Rectal smooth muscle tissue (tissue), 1 donor: Measurements from ENCODE around the gene NOP56.

ENCODE experiments used
- H3K27ac ChIP-seq: one replicate; pipeline ENCODE4 v1.7.0; 2013; ENCODE audit warnings: low read depth, low read length, inconsistent platforms
- H3K27me3 ChIP-seq: one replicate; pipeline ENCODE4 v1.7.0; 2013; ENCODE audit warnings: low read length; ENCODE audit not compliant: control insufficient read depth, insufficient read depth
- H3K36me3 ChIP-seq: one replicate; pipeline ENCODE4 v1.7.0; 2013; ENCODE audit warnings: low read length; ENCODE audit not compliant: control insufficient read depth, insufficient read depth
- H3K4me1 ChIP-seq: one replicate; pipeline ENCODE4 v1.7.0; 2013; ENCODE audit warnings: low read length; ENCODE audit not compliant: control insufficient read depth, insufficient read depth
- H3K4me3 ChIP-seq: one replicate; pipeline ENCODE4 v1.7.0; 2013; ENCODE audit warnings: low read length
- H3K9ac ChIP-seq: one replicate; pipeline ENCODE4 v1.7.0; 2013; ENCODE audit warnings: low read length

Gene NOP56

DNA sequence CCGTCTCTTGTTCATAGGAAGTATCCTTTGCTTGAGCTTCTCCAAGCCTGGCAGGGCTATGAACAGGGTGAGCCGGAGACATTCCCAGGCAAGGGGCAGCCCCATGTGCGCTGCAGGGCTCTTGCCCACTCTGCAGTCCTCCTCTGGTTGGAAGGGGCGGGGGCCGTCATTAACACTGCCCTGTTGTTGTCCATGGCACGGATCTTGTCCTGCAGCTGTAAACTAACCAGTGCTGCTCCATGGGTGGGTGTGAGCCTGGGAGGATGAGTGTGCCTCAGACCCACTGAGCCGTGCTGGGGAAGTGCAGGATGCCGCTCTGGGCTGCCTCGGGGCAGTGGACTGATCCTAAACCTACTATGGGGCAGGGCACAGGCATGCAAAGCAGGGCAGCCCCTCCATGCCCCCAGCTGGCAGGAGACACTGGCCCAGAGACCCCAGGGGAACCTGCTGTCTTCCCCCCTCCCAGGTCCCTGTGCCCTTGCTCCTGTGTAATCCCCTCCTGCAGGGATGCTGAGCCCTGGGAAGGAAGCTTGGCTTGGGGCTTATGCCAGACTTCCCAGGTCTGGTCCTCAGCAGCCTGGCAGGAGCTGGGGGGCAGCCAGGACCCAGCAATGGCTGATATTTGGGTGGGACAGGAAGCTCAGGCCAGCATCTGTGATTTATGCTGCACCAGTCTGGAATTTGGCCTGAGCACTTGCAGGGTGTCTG, 48.6 kb downstream of the NOP56 start:
- H3K27me3 ChIP-seq = peaks cover 2% of the 10 kb centered on the region
- no peak overlapping the region for H3K9ac ChIP-seq
- no peak overlapping the region for H3K27ac ChIP-seq
- no peaks in the 10 kb centered on the region for H3K36me3 ChIP-seq
- H3K4me1 ChIP-seq = no peaks in the 10 kb centered on the region
- H3K4me3 ChIP-seq = no peak overlapping the region

DNA sequence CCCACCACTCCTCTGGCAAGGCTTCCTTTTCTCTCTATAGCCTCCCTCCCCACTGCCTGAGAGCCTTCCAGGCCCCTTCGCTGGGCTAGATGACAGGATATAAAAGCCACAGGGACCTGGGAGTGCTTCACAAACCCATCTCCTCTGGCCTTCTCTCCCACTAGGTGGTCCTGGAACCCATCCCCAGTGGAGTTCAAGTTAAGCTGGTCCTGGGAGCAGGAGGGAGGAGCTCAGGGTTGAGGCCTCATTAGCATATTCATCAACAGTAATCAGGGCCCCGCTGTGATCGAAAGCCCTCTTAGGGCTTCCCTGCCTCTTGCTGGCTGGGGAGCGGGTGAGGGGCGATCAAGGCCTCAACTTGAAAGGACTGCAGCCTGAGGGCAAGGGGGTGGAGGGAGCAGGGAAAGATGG, 49.2 kb downstream of the NOP56 start:
- Histone ChIP-seq H3K36me3 (no peaks in the 10 kb centered on the region), H3K27ac (no peak overlapping the region), H3K9ac (no peak overlapping the region)

GRCh38 chr20:2703716-2704475, 51.5 kb downstream of the NOP56 start:
- no peak overlapping the region for H3K27ac ChIP-seq
- peaks cover 5% of the 10 kb centered on the region for H3K27me3 ChIP-seq
- no peak overlapping the region for H3K9ac ChIP-seq
- H3K36me3 ChIP-seq = no peaks in the 10 kb centered on the region
- no peak overlapping the region for H3K4me3 ChIP-seq
- H3K4me1 ChIP-seq = no peaks in the 10 kb centered on the region

More for the DNA sequence above, 49.2 kb downstream of the NOP56 start:
- H3K4me1 ChIP-seq = no peaks in the 10 kb centered on the region
- H3K27me3 ChIP-seq = peaks cover 2% of the 10 kb centered on the region
- H3K4me3 ChIP-seq = no peak overlapping the region

DNA sequence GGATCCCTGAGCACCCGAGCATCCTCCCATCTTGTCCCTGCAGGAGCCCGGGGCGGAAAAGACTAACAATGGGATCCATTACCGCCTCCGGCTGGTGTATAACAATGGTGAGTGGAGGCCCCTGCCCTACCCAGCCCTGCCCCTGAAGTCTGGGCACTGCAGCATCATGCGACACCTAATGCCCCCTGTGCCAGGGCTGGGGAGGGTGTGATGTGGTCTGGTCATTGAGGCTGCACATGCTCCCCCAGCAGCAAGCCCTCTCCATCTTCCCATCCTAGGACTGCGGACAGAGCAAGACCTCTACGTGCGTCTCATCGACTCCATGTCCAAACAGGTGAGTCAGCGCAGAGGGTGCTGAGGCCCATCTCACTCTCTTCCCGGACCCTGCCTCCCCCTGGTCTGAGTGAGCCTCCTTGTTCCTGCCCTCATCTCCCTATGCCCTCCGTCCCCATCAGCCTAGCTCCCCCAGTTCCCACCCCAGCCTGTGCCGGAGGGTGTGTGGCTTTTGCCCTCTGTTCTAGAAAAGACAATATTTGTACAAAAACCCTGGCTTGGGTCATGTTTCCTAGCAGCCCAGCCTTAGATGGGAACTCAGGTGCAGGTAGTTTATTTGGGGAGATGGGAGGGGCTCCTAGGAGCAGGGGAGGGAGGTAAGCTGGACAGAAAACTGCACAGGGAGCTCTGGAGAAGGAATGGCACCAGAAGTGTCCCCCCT, 53.7 kb downstream of the NOP56 start:
- H3K4me1 ChIP-seq = no peaks in the 10 kb centered on the region
- peaks cover 5% of the 10 kb centered on the region for H3K27me3 ChIP-seq
- no peak overlapping the region for H3K4me3 ChIP-seq
- H3K36me3 ChIP-seq = no peaks in the 10 kb centered on the region
- H3K9ac ChIP-seq = no peak overlapping the region
- H3K27ac ChIP-seq = no peak overlapping the region

- no peak overlapping the region for H3K27ac ChIP-seq
- no peaks in the 10 kb centered on the region for H3K36me3 ChIP-seq
- H3K9ac ChIP-seq = no peak overlapping the region
- peaks cover 5% of the 10 kb centered on the region for H3K27me3 ChIP-seq
- H3K4me1 ChIP-seq = no peaks in the 10 kb centered on the region
- no peak overlapping the region for H3K4me3 ChIP-seq
These were observed 54.4 kb downstream of the NOP56 start for GRCh38 chr20:2706688-2707352.

DNA sequence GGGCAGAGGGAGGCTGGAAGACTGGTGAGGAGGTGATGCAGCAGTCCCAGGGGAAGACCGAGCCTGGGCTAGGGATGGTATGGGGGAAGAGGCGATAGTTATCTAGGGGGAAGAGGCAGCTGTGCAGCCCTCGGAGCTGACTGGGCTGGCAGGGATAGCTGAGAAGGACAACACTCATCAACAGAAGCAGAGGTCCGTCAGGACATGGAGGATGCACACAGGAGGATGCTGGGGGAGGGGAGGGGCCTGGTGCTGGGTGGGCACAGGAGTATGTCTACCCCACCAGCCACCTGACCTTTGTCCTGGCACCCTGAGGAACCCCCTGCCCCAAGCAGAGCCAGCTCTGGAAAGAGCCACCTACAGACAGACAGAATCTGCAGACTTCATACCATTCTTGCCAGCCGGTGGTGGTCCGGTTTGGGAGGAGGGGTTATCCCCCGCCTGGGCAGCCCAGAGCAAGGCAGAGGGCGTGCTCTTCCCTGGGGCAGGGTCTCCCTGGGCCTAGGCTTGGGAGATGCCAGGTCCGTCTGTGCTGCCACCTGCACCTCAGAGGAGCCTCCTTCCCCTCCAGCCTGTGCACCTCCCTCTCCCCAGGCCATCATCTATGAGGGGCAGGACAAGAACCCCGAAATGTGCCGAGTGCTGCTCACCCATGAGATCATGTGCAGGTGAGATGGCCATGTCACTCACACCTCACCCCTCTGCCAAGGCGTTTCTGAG, 55.1 kb downstream of the NOP56 start:
- no peak overlapping the region for H3K27ac ChIP-seq

More for the DNA sequence above, 55.1 kb downstream of the NOP56 start:
- Histone ChIP-seq H3K9ac (no peak overlapping the region), H3K4me1 (no peaks in the 10 kb centered on the region), H3K4me3 (no peak overlapping the region), H3K27me3 (peaks cover 5% of the 10 kb centered on the region), H3K36me3 (no peaks in the 10 kb centered on the region)
